ENCODE data around the gene WNT1.

The WNT1 gene

GRCh38 chr12:48980953-48981756 is 3.0 kb downstream of the WNT1 start:
- DNase-seq (ENCODE audit: low read depth) = no peak

GRCh38 chr12:48981757-48982157 is 3.6 kb downstream of the WNT1 start:
- DNase-seq (ENCODE audit: low read depth) = no peak

- no peak for DNase-seq (ENCODE audit: low read depth)
These were observed 4.4 kb downstream of the WNT1 start for GRCh38 chr12:48982397-48983080.

GRCh38 chr12:48985475-48985897 is 7.4 kb downstream of the WNT1 start:
- no peak for DNase-seq (ENCODE audit: low read depth)

- no peak for DNase-seq (ENCODE audit: low read depth)
These were observed 7.8 kb downstream of the WNT1 start for GRCh38 chr12:48985901-48986300.

- DNase-seq (ENCODE audit: low read depth) = no peak
These were observed 8.7 kb downstream of the WNT1 start for GRCh38 chr12:48986720-48987291.

GRCh38 chr12:48988030-48988649 is 10.0 kb downstream of the WNT1 start:
- no peak for DNase-seq (ENCODE audit: low read depth)

GRCh38 chr12:48990552-48990951 is 12.4 kb downstream of the WNT1 start:
- no peak for DNase-seq (ENCODE audit: low read depth)

GRCh38 chr12:48991247-48992050 is 13.3 kb downstream of the WNT1 start:
- no peak for DNase-seq (ENCODE audit: low read depth)

- no peak for DNase-seq (ENCODE audit: low read depth)
These were observed 15.7 kb downstream of the WNT1 start for GRCh38 chr12:48993787-48994186.

- no peak for DNase-seq (ENCODE audit: low read depth)
These were observed 16.3 kb downstream of the WNT1 start for GRCh38 chr12:48994224-48995085.

- DNase-seq (ENCODE audit: low read depth) = no peak
These were observed 17.2 kb downstream of the WNT1 start for GRCh38 chr12:48995086-48995879.

GRCh38 chr12:48996794-48997718 is 18.9 kb downstream of the WNT1 start:
- no peak for DNase-seq (ENCODE audit: low read depth)

GRCh38 chr12:48997719-48998496 is 19.8 kb downstream of the WNT1 start:
- DNase-seq (ENCODE audit: low read depth) = no peak

GRCh38 chr12:48998497-48999353 is 20.6 kb downstream of the WNT1 start:
- DNase-seq (ENCODE audit: low read depth) = no peak

- no peak for DNase-seq (ENCODE audit: low read depth)
These were observed 21.4 kb downstream of the WNT1 start, which contains the start of gene DDN for GRCh38 chr12:48999371-49000131. DDN (minus strand) TSS chr12:48999375; CDS start chr12:48999287, 88 bp downstream.

All from GM04503 (cell line).